Activated naive CD8-positive, alpha-beta T cell treated with anti-CD3 and anti-CD28 coated beads for 36 hours (primary cell): ENCODE data around the gene GLRA3. TPM values are rescaled to one million over a fixed set of nuclear protein-coding genes. Genes with fewer than 3 reads are reported as not detected.
A peak's percentile ranks its signal among the peaks of the same experiment; 100 is the strongest.
"Not testable (repeated sequence)": the region's sequence is repeated elsewhere in the genome, so short reads cannot be mapped to it uniquely, and the experiment has no call there.

Experiments
- DNase-seq: peaks from one replicate; pipeline ENCODE4 v3.0.0; 2021
- H3K27ac Mint-ChIP-seq: one replicate; pipeline ENCODE4 v1.8.0; 2022; ENCODE audit warnings: mild to moderate bottlenecking, moderate library complexity, mixed read lengths
- H3K27me3 Mint-ChIP-seq: one replicate; pipeline ENCODE4 v1.8.0; 2022; ENCODE audit warnings: mild to moderate bottlenecking, mixed read lengths
- H3K36me3 Mint-ChIP-seq: one replicate; pipeline ENCODE4 v1.8.0; 2021; ENCODE audit warnings: mild to moderate bottlenecking, mixed read lengths
- H3K4me1 Mint-ChIP-seq: one replicate; pipeline ENCODE4 v1.8.0; 2021; ENCODE audit warnings: mixed read lengths
- H3K4me3 Mint-ChIP-seq: one replicate; pipeline ENCODE4 v1.8.0; 2022; ENCODE audit warnings: mild to moderate bottlenecking, moderate library complexity, mixed read lengths
- H3K9me3 Mint-ChIP-seq: one replicate; pipeline ENCODE4 v1.8.0; 2022; ENCODE audit warnings: mixed read lengths
- total RNA-seq, 2 experiments: library from RNA; stranded (reverse); gene quantifications; one replicate each; pipeline ENCODE4 v1.2.3, GENCODE V29; 2021

GLRA3 gene
- total RNA-seq: not detected

DNA sequence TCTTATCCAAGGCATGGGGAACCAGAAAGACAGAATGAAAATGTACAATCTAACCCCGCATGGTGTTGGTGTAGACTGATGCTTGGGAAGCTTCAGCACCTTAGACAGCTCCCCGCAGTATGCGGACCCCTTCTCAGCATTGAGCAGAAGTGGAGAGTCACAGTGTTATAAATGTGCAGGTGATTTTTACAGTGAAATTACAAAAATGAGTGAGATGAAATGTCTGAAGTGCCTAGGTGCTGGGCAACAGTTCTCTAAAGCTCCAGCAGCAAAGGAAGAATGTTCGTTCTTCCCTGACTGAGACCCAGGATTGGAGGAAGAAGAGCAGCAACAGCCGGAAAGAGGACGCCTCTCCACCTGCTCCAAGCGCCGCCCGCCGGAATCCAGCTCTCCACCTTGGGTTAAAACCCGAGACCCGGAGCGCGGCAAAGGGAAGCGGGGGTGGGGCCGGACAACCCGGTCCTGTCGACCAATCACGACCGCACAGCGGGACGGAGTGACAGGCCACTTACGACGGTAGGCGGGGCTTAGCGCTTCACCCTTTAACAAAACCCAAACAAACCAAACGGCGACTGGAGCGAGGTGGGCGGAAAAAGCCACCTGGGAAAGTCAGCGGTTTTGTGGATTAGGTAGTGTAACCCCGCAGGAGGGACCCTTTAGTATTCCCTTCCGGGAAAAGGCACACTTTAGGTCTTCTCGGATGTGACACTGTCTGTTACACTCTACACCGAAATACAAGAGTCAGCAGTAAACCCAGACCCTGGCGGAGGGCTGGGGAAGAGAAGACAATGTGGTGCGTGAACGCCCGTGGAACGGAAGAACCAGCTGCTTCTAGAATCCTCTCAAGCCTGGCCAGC is at the start of gene GLRA3:
Gene GLRA3, minus strand, starts transcription at position 403 of the 857 bp plus-strand sequence. CDS start 436 bp downstream, outside the sequence.
- H3K9me3 Mint-ChIP-seq: peaks cover 3% of the 10 kb centered on the region
- peaks cover 29% of the 10 kb centered on the region for H3K27me3 Mint-ChIP-seq
- DNase-seq: peak; percentile 14
- peaks cover 7% of the 10 kb centered on the region for H3K4me1 Mint-ChIP-seq
- no peak within 1 kb of the TSS for H3K4me3 Mint-ChIP-seq
- no peaks in the 10 kb centered on the region for H3K36me3 Mint-ChIP-seq
- H3K27ac Mint-ChIP-seq: no peak within 1 kb of the TSS

DNA sequence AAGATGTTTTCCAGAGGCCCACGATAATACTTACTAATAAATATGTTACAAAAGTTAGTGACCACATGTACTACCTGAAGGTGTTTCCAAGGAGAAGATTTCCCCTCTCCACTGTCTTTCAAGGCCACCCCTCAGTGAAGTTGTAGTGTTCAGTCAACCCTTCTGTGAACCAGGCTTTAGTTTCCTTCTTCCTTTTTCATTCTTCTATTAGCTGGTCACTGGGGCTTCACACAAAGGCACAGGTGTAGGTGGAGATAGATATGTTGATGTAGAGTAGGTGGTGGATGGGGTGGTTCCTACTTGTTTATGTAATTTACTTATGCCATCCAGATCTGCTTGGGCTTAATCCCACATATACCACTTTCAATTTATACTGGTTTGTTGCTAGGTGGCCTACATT is 45.9 kb upstream of the GLRA3 start:
- H3K4me3 Mint-ChIP-seq: no peak overlapping the region
- DNase-seq: no peak
- no peaks in the 10 kb centered on the region for H3K36me3 Mint-ChIP-seq
- no peaks in the 10 kb centered on the region for H3K4me1 Mint-ChIP-seq
- no peak overlapping the region for H3K27ac Mint-ChIP-seq
- H3K9me3 Mint-ChIP-seq: no peaks in the 10 kb centered on the region
- no peaks in the 10 kb centered on the region for H3K27me3 Mint-ChIP-seq

DNA sequence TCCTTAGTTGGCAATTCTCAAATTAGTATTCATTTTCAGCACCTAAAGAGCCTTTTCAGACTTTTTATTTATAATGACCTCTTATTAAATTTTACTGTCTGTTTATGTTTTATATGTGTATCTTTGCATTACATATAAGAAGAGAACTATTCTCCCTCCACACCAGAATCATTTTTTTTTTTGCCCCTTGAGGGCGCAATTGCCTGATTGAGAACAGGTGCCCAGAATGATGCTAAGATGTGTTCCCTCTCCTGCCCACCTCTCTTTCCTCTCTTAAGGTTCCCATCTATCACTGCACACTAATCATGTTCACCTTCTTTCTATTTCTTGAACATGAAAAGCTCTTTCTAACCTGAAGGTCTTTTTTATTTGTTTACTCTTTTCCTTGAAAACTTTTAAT is 44.9 kb upstream of the GLRA3 start:
- Mint-ChIP-seq H3K36me3 (no peaks in the 10 kb centered on the region), H3K27ac (no peak overlapping the region), H3K4me1 (no peaks in the 10 kb centered on the region), H3K27me3 (no peaks in the 10 kb centered on the region), H3K4me3 (no peak overlapping the region), H3K9me3 (no peaks in the 10 kb centered on the region)
- no peak for DNase-seq

DNA sequence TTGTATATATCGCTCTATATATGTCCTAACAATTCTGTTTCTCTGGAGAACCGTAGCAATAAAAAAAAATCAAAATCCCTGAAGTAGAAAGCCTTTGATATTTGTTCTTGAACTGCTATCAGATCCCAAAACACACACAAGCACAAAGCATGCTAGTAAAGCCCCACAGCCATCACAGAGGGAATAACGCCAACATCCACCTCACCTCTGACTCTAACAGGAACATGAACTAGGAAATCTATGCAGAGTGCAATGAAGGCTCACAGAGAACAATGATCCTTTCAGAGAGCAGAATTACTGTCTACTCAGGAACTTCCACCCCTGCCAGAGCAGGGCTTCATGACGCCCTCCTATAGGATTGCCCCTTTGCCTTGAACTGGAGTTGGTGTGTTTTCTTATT is 44.1 kb upstream of the GLRA3 start:
- H3K4me3 Mint-ChIP-seq, H3K9me3 Mint-ChIP-seq, H3K4me1 Mint-ChIP-seq, H3K27ac Mint-ChIP-seq, H3K36me3 Mint-ChIP-seq, DNase-seq, H3K27me3 Mint-ChIP-seq: not testable (repeated sequence)

DNA sequence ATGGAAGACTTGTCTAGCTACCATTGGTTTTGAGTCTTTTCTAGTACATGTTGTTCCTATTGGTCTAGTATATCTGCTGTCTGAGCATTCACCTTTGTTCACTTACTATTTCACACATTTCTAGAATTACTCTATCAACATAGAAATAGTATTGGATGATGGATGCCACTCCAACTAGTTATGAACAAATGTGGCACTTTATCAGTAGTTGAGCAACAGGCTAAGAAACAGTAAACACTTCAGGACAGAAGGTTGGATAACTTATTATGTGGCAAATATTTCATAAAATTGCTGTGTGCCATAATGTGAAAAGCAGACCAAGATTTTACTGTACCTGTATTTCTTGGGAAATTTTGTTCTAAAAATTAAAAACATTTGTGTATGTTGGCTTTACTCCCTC is 42.4 kb upstream of the GLRA3 start:
- no peak for DNase-seq
- Mint-ChIP-seq H3K9me3 (peaks cover 1% of the 10 kb centered on the region), H3K36me3 (no peaks in the 10 kb centered on the region), H3K27ac (no peak overlapping the region), H3K27me3 (no peaks in the 10 kb centered on the region), H3K4me1 (no peaks in the 10 kb centered on the region), H3K4me3 (no peak overlapping the region)

DNA sequence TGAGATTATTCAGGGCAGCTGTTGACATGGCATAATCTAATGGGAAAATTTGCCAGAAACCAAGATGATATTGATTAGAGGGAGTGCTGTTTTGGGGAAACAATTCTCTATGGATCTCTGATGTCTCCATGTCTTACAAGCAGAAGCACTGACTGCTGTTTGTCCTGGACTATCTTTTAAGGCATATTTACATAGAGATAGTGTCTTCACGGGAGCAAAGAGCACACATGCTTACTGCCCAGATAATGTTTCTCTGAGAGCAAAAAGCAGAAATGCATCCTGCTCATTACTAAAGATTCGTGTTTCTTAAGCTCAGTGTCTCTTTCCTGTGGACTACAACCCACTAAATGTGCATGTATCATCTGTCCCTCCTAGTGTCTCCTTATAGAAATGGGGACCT is 41.3 kb upstream of the GLRA3 start:
- DNase-seq: no peak
- H3K27me3 Mint-ChIP-seq: no peaks in the 10 kb centered on the region
- peaks cover 1% of the 10 kb centered on the region for H3K9me3 Mint-ChIP-seq
- no peaks in the 10 kb centered on the region for H3K4me1 Mint-ChIP-seq
- H3K27ac Mint-ChIP-seq: no peak overlapping the region
- no peaks in the 10 kb centered on the region for H3K36me3 Mint-ChIP-seq
- H3K4me3 Mint-ChIP-seq: no peak overlapping the region

DNA sequence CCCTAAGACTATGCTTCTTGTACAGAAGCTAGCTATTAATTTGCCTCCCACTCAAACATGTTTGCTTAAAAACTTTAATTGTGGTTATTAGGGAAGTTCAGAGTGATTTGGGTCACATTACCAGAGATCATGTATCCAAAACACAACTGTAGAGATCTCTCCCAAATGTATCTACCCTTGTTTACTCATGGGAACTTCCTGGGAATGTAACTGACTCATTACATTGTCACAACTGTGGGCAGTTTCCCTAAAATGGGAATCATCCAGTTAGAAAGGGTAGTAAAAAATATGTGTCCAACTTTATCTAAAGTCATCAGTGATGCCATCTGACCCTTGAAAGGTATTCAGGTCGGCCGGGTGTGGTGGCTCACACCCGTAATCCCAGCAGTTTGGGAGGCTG is 40.3 kb upstream of the GLRA3 start:
- H3K9me3 Mint-ChIP-seq: peaks cover 1% of the 10 kb centered on the region
- no peak for DNase-seq
- H3K27ac Mint-ChIP-seq: no peak overlapping the region
- no peaks in the 10 kb centered on the region for H3K27me3 Mint-ChIP-seq
- H3K36me3 Mint-ChIP-seq: no peaks in the 10 kb centered on the region
- H3K4me1 Mint-ChIP-seq: no peaks in the 10 kb centered on the region
- H3K4me3 Mint-ChIP-seq: no peak overlapping the region

DNA sequence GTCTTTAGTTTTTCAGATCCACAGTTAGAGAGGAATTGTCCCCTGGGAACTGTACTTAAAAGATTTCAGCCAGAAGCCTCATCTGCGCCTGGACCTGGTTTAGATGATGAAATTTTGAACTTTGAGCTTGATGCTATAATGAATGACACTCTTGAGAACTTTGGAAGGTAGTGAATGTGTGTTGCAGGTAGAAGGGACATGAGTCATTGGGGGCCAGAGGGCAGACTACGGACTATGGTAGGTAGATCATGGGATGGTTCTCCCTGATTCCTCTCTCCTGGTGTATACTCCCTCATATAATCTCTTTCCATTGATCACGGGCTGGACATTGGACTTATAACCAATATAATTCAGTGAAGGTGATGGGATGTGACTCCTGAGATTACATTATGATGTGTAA is 38.9 kb upstream of the GLRA3 start:
- Mint-ChIP-seq H3K9me3 (peaks cover 1% of the 10 kb centered on the region), H3K4me1 (no peaks in the 10 kb centered on the region), H3K27me3 (no peaks in the 10 kb centered on the region), H3K27ac (no peak overlapping the region), H3K4me3 (no peak overlapping the region), H3K36me3 (no peaks in the 10 kb centered on the region)
- DNase-seq: no peak

DNA sequence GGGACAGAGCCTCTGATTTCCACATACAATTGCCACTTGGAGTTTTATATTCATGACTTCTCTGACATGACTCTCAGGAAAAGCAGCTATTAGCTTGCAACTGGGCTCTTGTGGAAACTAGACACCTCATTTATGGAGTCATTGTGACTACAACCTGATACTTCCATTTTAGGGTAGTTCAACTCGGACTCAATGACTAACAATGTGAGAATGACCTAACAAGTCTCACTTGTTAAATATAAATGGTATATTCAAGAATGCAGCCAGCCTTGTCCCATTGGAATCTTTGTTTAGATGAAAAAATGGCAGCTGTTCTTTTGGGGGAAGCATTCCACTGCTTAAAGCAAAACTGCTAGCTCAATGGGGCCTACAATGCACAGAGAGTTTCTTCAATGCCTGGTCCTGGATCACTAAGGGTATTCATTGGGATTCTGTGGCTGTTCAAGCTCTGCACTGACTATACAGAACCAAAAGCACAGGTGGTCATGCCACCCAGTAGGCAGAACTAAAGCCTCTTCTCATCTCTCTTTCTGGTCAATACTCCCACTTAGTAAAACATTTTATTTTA is 36.5 kb upstream of the GLRA3 start:
- Mint-ChIP-seq H3K36me3 (no peaks in the 10 kb centered on the region), H3K27ac (no peak overlapping the region), H3K9me3 (peaks cover 3% of the 10 kb centered on the region), H3K27me3 (no peaks in the 10 kb centered on the region), H3K4me3 (no peak overlapping the region), H3K4me1 (no peaks in the 10 kb centered on the region)
- no peak for DNase-seq

DNA sequence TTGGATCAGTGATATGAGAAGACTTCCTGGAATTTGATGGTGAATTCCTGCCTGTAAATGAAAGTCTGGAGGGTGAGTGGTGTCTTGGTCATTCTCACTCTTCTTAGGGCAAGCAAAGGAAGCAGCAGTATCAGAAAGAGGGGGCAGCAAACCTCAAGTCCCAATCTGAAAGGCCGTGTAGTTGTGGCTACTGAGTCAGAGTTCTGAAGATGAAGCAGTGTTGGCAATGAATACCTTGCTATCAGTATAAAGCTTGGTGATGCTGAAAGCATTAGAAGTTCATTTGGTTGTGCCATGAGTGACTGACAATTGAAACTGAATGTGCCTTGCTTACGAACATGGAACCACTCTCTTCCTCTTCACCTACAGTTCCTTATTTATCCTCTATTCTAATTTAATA is 35.0 kb upstream of the GLRA3 start:
- no peak for DNase-seq
- Mint-ChIP-seq H3K36me3 (no peaks in the 10 kb centered on the region), H3K4me1 (no peaks in the 10 kb centered on the region), H3K27ac (no peak overlapping the region), H3K4me3 (no peak overlapping the region), H3K27me3 (no peaks in the 10 kb centered on the region), H3K9me3 (peaks cover 3% of the 10 kb centered on the region)

DNA sequence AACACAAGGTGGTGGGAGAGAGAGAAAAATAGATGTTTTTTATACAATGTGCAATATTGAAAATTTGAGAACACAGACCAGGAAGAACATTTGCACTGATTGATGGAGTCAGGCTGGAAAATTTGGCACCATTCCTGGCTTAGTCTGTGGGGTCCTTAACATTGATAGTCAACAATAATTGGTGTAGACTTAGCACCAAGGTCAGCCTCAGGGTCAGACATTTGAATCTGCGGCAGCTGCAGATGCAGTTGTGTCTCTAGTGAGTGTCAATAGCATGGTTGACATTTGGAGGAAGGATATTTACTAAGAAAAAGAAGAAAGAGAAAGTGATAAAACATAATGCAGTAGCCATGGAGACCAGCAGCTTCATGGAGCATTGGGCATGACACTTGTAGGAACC is 31.5 kb upstream of the GLRA3 start:
- H3K27me3 Mint-ChIP-seq: no peaks in the 10 kb centered on the region
- DNase-seq: no peak
- no peaks in the 10 kb centered on the region for H3K4me1 Mint-ChIP-seq
- no peak overlapping the region for H3K27ac Mint-ChIP-seq
- H3K4me3 Mint-ChIP-seq: no peak overlapping the region
- no peaks in the 10 kb centered on the region for H3K36me3 Mint-ChIP-seq
- peaks cover 2% of the 10 kb centered on the region for H3K9me3 Mint-ChIP-seq

DNA sequence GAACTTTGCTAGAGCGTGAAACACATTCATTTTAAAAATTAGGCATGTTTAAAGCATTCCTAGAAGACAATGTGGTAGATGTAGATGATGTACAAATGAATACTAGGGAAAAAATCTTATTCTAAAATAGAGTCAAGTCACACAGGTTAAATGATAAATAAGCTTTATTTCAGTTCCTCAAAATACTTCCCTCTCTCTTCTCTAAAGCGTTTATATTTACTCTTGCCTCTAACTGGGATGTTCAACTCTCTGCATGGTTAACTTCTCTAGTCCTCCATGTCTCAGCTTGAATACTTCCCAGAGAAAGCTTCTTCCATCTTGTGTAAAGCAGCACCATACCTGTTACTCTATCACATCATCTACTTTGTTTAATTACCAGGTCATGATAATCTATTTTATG is 30.9 kb upstream of the GLRA3 start:
- no peak overlapping the region for H3K27ac Mint-ChIP-seq
- no peaks in the 10 kb centered on the region for H3K27me3 Mint-ChIP-seq
- no peak for DNase-seq
- H3K36me3 Mint-ChIP-seq: no peaks in the 10 kb centered on the region
- H3K4me3 Mint-ChIP-seq: no peak overlapping the region
- no peaks in the 10 kb centered on the region for H3K4me1 Mint-ChIP-seq
- peaks cover 2% of the 10 kb centered on the region for H3K9me3 Mint-ChIP-seq

DNA sequence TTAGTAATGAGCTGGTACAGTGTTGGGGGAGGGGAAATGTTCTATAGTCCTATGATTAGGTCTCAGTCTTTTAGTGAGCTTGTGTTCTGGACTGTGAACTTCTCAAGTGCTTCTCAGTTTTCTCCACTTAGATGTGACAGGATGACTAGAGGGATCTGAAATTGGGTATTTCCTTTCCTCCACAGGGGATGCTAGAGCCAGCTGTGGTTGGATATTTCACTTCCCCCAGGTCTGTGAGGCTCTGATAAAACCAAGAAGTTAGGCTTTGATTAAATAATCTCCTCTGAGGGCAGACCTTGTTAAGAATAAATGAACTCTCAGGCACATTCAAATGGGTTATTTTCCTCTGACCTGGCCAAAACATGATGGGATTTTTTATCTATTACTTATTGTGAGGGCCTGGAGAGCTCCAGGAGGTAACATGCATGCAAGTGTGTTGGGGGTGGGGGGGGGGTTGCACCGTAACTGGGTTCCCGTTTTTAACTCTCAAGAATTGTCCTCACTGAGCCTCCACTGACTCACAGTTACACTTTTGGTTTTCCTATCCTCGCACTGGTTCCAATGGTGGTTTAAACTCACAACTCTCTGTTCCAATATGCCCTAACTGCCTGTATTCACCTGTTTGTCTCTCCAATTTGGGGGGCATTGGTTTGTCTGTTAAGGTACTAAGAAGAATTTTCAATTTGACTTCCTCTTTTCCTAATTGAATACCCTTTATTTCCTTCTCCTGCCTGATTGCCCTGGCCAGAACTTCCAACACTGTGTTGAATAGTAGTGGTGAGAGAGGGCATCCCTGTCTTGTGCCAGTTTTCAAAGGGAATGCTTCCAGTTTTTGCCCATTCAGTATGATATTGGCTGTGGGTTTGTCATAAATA is 28.1 kb upstream of the GLRA3 start:
- Mint-ChIP-seq H3K9me3 (peaks cover 2% of the 10 kb centered on the region), H3K4me1 (no peaks in the 10 kb centered on the region), H3K27ac (no peak overlapping the region), H3K27me3 (no peaks in the 10 kb centered on the region), H3K36me3 (no peaks in the 10 kb centered on the region), H3K4me3 (no peak overlapping the region)
- DNase-seq: no peak

DNA sequence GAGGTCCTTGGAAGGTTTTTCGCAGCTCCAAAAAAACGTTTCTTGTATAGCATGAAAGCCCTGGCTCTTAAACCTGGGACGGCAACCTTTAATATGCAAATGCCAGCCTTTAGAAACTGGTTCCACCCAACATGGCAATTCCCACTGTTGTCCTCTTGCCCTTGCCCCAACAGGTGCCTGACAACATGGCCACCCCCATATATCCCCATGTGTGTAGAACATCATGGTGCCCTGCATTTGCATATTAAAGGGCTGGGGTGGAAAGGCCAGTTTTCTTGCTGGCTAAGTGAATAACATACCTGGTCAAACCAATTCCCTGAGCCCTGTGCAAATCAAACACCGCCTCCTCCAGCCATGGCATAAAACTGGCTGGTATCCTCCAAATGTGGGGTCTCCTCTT is 26.0 kb upstream of the GLRA3 start:
- Mint-ChIP-seq H3K9me3 (no peaks in the 10 kb centered on the region), H3K27ac (no peak overlapping the region), H3K27me3 (no peaks in the 10 kb centered on the region), H3K4me3 (no peak overlapping the region), H3K4me1 (no peaks in the 10 kb centered on the region), H3K36me3 (no peaks in the 10 kb centered on the region)
- no peak for DNase-seq

DNA sequence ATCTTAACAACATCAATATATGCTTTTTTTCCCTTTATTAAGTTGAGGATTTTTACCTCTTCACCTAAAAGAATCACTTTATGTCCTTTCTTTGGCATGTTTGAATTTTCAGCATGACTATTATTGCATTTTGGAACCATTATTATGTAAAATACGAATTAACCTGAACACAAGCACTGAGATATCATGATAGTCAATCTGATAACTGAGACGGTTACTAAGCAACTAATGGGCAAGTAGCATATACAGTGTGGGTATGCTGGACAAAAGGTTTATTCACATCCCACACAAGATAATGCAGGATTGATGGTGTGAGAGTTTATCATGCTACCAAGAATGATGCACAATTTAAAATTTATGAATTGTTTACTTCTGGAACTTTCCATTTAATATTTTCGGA is 24.6 kb upstream of the GLRA3 start:
- no peak for DNase-seq
- Mint-ChIP-seq H3K27ac (no peak overlapping the region), H3K27me3 (no peaks in the 10 kb centered on the region), H3K36me3 (no peaks in the 10 kb centered on the region), H3K4me1 (no peaks in the 10 kb centered on the region), H3K4me3 (no peak overlapping the region), H3K9me3 (no peaks in the 10 kb centered on the region)
